Effector memory CD8-positive, alpha-beta T cell (primary cell): ENCODE data around the gene GDPD3.
A peak's percentile ranks its signal among the peaks of the same experiment; 100 is the strongest.
"Not testable (repeated sequence)": the region's sequence is repeated elsewhere in the genome, so short reads cannot be mapped to it uniquely, and the experiment has no call there.

Source experiments
- ATAC-seq: fragments of 150-1000 bp; cut with Tn5 transposase; replicated peaks from 2 replicates; pipeline ENCODE4 v1.10.0; 2021; ENCODE audit warnings: mild to moderate bottlenecking, moderate library complexity
- DNase-seq, 3 experiments: peaks; one replicate each; pipeline ENCODE4 v3.0.0; 2021
- H3K27ac Mint-ChIP-seq, 2 donors: one replicate each; pipeline ENCODE4 v1.8.0; 2022; ENCODE audit warnings: mild to moderate bottlenecking in 2 of 2, mixed read lengths in 2 of 2, moderate library complexity in 2 of 2
- H3K27me3 Mint-ChIP-seq, 2 donors: one replicate each; pipeline ENCODE4 v1.8.0; 2022; ENCODE audit warnings: mixed read lengths in 2 of 2
- H3K36me3 Mint-ChIP-seq: one replicate; pipeline ENCODE4 v1.8.0; 2022; ENCODE audit warnings: mild to moderate bottlenecking, moderate library complexity, mixed read lengths; ENCODE audit not compliant: insufficient read depth
- H3K4me1 Mint-ChIP-seq, 2 donors: one replicate each; pipeline ENCODE4 v1.8.0; 2022; ENCODE audit warnings: low read depth in 2 of 2, mixed read lengths in 2 of 2
- H3K4me3 Mint-ChIP-seq, 2 donors: one replicate each; pipeline ENCODE4 v1.8.0; 2022; ENCODE audit warnings: mild to moderate bottlenecking in 2 of 2, mixed read lengths in 2 of 2, moderate library complexity in 2 of 2
- H3K9me3 Mint-ChIP-seq, 2 donors: one replicate each; pipeline ENCODE4 v1.8.0; 2022; ENCODE audit warnings: mixed read lengths in 2 of 2

Gene GDPD3

GRCh38 chr16:30117768-30118167 lies 4.4 kb upstream of the GDPD3 start:
- DNase-seq = no peak
- no peak overlapping the region for H3K27ac Mint-ChIP-seq
- H3K27me3 Mint-ChIP-seq = no peaks in the 10 kb centered on the region
- H3K4me3 Mint-ChIP-seq = no peak overlapping the region
- peaks cover 3% of the 10 kb centered on the region for H3K36me3 Mint-ChIP-seq
- no peak for ATAC-seq
- peaks cover 18 to 27% of the 10 kb centered on the region in 2 donors for H3K4me1 Mint-ChIP-seq
- no peaks in the 10 kb centered on the region for H3K9me3 Mint-ChIP-seq

GRCh38 chr16:30116291-30117207 lies 3.2 kb upstream of the GDPD3 start:
- Mint-ChIP-seq H3K4me1 (peaks cover 13 to 16% of the 10 kb centered on the region in 2 donors), H3K27ac (peak overlapping the region in 1 of 2 donors; percentile 41), H3K36me3 (peaks cover 1% of the 10 kb centered on the region), H3K27me3 (no peaks in the 10 kb centered on the region), H3K9me3 (no peaks in the 10 kb centered on the region), H3K4me3 (no peak overlapping the region)
- no peak for ATAC-seq
- no peak for DNase-seq

DNA sequence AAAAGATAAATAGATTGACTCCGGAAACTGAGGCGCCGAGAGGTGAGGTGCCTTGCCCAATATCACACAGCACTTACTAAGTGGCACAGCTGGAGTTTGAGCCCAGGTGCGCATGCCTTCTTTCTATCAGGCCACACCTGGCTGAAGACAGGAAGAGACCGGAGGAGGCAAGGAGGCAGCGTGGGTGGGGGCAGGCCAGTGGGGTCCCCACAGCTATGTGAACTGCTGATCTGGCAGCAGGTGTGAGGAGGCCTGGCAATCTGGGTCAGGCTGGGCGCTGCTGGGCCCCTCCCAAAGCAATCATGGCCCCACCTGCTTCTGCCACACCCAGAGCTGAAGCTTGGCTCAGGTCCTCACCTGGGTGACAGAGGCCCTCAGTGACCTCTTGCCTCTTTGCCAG lies 1.9 kb upstream of the GDPD3 start:
- no peaks in the 10 kb centered on the region for H3K9me3 Mint-ChIP-seq
- H3K27ac Mint-ChIP-seq = peak overlapping the region; percentile 81 to 82
- H3K4me3 Mint-ChIP-seq = peak overlapping the region in 1 of 2 donors; percentile 41
- ATAC-seq (peak; percentile 76), DNase-seq (no peak)
- H3K36me3 Mint-ChIP-seq = peaks cover 9% of the 10 kb centered on the region
- no peaks in the 10 kb centered on the region for H3K27me3 Mint-ChIP-seq
- peaks cover 11 to 14% of the 10 kb centered on the region in 2 donors for H3K4me1 Mint-ChIP-seq

GRCh38 chr16:30114833-30115232 lies 1.5 kb upstream of the GDPD3 start:
- not testable (repeated sequence) for ATAC-seq, DNase-seq, H3K9me3 Mint-ChIP-seq, H3K27me3 Mint-ChIP-seq, H3K36me3 Mint-ChIP-seq
- peak overlapping the region in 1 of 2 donors; percentile 41 for H3K4me3 Mint-ChIP-seq
- peak overlapping the region; percentile 81 to 82 for H3K27ac Mint-ChIP-seq
- peaks cover 11 to 14% of the 10 kb centered on the region in 2 donors for H3K4me1 Mint-ChIP-seq

DNA sequence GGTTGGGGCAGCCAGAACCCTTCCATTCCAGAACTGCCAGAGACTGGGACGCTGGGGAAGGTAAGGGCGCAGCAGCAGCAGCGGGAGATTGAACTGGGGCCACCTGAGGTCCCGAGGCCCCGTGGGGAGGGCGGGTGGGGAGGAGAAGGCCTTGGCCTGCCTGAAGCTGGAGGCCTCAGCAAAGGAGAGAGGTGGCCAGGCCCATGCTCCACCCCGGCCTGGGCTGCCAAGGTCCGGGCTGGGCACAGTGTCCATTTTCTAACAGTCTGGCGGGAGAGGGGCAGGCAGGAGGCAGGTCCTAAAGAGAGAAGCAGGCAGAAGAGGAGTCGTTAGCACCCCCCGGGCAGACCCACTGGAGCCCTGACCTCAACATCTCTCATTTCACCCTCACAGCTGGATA lies 1.1 kb upstream of the GDPD3 start:
- Mint-ChIP-seq H3K4me3 (no peak overlapping the region), H3K36me3 (peaks cover 9% of the 10 kb centered on the region), H3K27ac (peak overlapping the region in 1 of 2 donors; percentile 82), H3K27me3 (no peaks in the 10 kb centered on the region), H3K9me3 (no peaks in the 10 kb centered on the region), H3K4me1 (peaks cover 11 to 12% of the 10 kb centered on the region in 2 donors)
- ATAC-seq = no peak
- no peak for DNase-seq

GRCh38 chr16:30113711-30114333 lies 485 bp upstream of the GDPD3 start:
- H3K9me3 Mint-ChIP-seq = no peaks in the 10 kb centered on the region
- DNase-seq = no peak

GRCh38 chr16:30112197-30113030 lies 923 bp downstream of the GDPD3 start:
- Mint-ChIP-seq H3K9me3 (no peaks in the 10 kb centered on the region), H3K4me1 (peaks cover 8 to 11% of the 10 kb centered on the region in 2 donors), H3K27ac (peak overlapping the region in 1 of 2 donors; percentile 54), H3K36me3 (peaks cover 12% of the 10 kb centered on the region), H3K27me3 (no peaks in the 10 kb centered on the region), H3K4me3 (no peak overlapping the region)
- ATAC-seq (peak; percentile 54), DNase-seq (peak in 2 of 3 experiments; percentile 30 to 35)

More at GRCh38 chr16:30113711-30114333, 485 bp upstream of the GDPD3 start:
- H3K4me3 Mint-ChIP-seq = no peak overlapping the region
- no peak for ATAC-seq
- H3K27ac Mint-ChIP-seq = peak overlapping the region in 1 of 2 donors; percentile 67
- peaks cover 8 to 11% of the 10 kb centered on the region in 2 donors for H3K4me1 Mint-ChIP-seq
- H3K36me3 Mint-ChIP-seq = peaks cover 9% of the 10 kb centered on the region
- H3K27me3 Mint-ChIP-seq = no peaks in the 10 kb centered on the region

GRCh38 chr16:30110661-30111060 lies 2.7 kb downstream of the GDPD3 start:
- Mint-ChIP-seq H3K4me1 (peaks cover 8 to 11% of the 10 kb centered on the region in 2 donors), H3K27ac (peak overlapping the region in 1 of 2 donors; percentile 66), H3K36me3 (peaks cover 12% of the 10 kb centered on the region), H3K4me3 (no peak overlapping the region), H3K27me3 (no peaks in the 10 kb centered on the region), H3K9me3 (no peaks in the 10 kb centered on the region)
- no peak for DNase-seq
- no peak for ATAC-seq

GRCh38 chr16:30108059-30108850 lies 5.1 kb downstream of the GDPD3 start:
- no peaks in the 10 kb centered on the region for H3K27me3 Mint-ChIP-seq
- no peaks in the 10 kb centered on the region for H3K9me3 Mint-ChIP-seq
- peaks cover 4 to 8% of the 10 kb centered on the region in 2 donors for H3K4me1 Mint-ChIP-seq
- DNase-seq = no peak
- no peak for ATAC-seq
- H3K27ac Mint-ChIP-seq = no peak overlapping the region
- H3K36me3 Mint-ChIP-seq = peaks cover 12% of the 10 kb centered on the region
- no peak overlapping the region for H3K4me3 Mint-ChIP-seq

DNA sequence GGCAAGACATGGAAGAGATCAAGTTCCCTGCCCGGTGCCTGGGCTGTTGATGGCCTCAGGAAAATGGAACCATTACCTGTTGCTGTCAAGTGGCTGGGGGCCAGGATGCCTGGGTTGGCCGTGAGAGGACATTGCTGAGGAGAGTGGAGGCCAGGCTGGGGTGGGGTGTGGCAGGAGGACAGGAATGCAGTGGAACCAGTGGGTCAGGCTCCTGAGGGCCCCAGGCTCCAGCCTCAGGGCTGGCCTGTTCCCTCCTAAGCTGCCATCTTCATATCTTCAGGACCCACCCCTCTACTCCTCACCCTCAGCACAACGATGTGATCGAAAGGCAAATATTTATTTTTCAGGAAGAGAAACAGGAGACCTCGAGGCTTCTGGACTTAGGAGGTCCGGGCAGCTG lies 8.8 kb downstream of the GDPD3 start:
- ATAC-seq = no peak
- H3K9me3 Mint-ChIP-seq = no peaks in the 10 kb centered on the region
- peak overlapping the region in 1 of 2 donors; percentile 6 for H3K27ac Mint-ChIP-seq
- no peak for DNase-seq
- H3K36me3 Mint-ChIP-seq = peaks cover 3% of the 10 kb centered on the region
- H3K4me1 Mint-ChIP-seq = peaks cover 0 to 3% of the 10 kb centered on the region in 2 donors
- H3K27me3 Mint-ChIP-seq = no peaks in the 10 kb centered on the region
- no peak overlapping the region for H3K4me3 Mint-ChIP-seq

DNA sequence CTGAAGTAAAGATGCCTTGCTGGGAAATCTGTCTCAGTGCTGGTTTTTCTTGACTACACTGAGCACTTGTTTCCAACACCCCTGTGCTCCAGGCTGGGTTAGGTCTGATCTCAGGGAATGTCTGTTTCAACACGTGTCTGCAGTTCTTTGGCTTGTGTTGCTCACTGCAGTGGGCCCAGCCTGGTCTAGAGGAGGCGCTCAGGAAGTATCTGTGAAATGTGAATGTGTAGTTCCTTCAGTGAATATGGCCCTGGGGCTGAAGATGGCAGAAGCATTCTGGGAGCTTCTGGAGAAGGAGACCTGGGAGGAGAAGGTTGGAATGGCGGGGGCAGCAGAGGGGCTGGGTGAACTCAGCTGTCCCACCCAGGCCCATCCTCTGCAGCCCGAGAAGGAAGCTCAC lies 9.2 kb downstream of the GDPD3 start:
- Mint-ChIP-seq H3K4me3 (no peak overlapping the region), H3K9me3 (no peaks in the 10 kb centered on the region), H3K27ac (peak overlapping the region in 1 of 2 donors; percentile 6), H3K4me1 (peaks cover 0 to 3% of the 10 kb centered on the region in 2 donors), H3K36me3 (peaks cover 3% of the 10 kb centered on the region), H3K27me3 (no peaks in the 10 kb centered on the region)
- ATAC-seq (no peak), DNase-seq (no peak)

DNA sequence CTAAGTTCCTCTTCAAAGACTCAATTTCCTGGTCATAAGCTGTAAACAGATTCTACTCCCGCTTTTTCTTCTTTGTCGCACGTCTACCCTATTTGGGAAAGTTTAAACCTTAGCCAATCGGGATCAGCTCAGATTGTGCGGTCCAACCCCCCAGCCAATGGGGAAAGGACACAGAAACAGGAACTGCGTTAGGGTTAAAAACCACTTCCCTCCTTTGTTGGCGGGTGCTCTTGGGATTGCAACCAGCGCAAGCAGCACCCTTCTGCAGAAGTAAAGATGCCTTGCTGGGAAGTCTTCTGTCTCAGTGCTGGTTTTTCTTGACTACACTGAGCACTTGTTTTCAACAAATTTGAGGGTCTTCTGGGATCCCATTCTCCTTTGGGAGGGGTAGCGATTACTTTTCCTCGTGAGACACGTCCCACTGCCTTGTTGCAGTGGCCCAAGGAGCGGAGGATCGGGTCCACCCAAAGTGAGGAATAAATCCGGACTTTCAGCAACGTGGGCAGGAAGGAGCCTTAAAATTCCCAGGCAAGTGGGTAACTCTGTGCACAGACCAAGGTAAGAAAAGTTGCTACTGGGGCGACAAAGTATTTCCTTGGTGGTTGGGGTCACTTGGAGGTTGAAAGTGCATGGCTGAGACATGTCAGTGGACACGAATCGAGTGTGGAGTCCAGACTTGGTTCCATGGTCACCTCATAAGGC lies 16.3 kb downstream of the GDPD3 start:
- no peak for DNase-seq
- H3K9me3 Mint-ChIP-seq = peaks cover 0 to 6% of the 10 kb centered on the region in 2 donors
- peak overlapping the region; percentile 71 to 74 for H3K4me3 Mint-ChIP-seq
- no peaks in the 10 kb centered on the region for H3K27me3 Mint-ChIP-seq
- H3K27ac Mint-ChIP-seq = peak overlapping the region; percentile 92 to 96
- ATAC-seq = no peak
- H3K36me3 Mint-ChIP-seq = peaks cover 45% of the 10 kb centered on the region
- H3K4me1 Mint-ChIP-seq = peaks cover 24 to 32% of the 10 kb centered on the region in 2 donors
